Keratinocyte (primary cell): ENCODE measurements around the gene WFS1. TPM values are rescaled to one million over a fixed set of nuclear protein-coding genes. Genes with fewer than 3 reads are reported as not detected.

Experiments used
- DNase-seq: peaks from one replicate; pipeline ENCODE4 v3.0.0-alpha.2; 2011; ENCODE audit warnings: low read depth, missing footprints, low spot score
- FAIRE-seq: peaks from 2 replicates; lab custom pipeline; 2011; peaks lifted over from hg19 to GRCh38; lab: Jason Lieb, UNC
- H2AFZ ChIP-seq: 2 replicates; pipeline ENCODE4 v1.6.0; 2012; ENCODE audit warnings: low read length, control low read depth, inconsistent platforms; ENCODE audit not compliant: control insufficient read depth
- H3K27ac ChIP-seq: 2 replicates; pipeline ENCODE4 v1.5.1; 2011; ENCODE audit warnings: low read length; ENCODE audit not compliant: control insufficient read depth, insufficient read depth
- H3K27me3 ChIP-seq: 3 replicates; pipeline ENCODE4 v1.6.0; 2011; ENCODE audit warnings: low read length; ENCODE audit not compliant: control insufficient read depth, insufficient read depth; ENCODE audit errors: extremely low read depth
- H3K36me3 ChIP-seq, 2 experiments: 2 replicates in 1 of 2; 3 replicates in 1 of 2; pipeline ENCODE4 v1.5.1; 2011; ENCODE audit warnings: low read length in 2 of 2, mild to moderate bottlenecking in 1 of 2; ENCODE audit not compliant: control insufficient read depth in 2 of 2, insufficient read depth in 2 of 2; ENCODE audit errors: extremely low read depth in 1 of 2
- H3K4me1 ChIP-seq: 3 replicates; pipeline ENCODE4 v1.5.1; 2011; ENCODE audit warnings: low read length; ENCODE audit not compliant: control insufficient read depth, insufficient read depth; ENCODE audit errors: extremely low read depth
- H3K4me2 ChIP-seq: 3 replicates; pipeline ENCODE4 v1.6.0; 2011; ENCODE audit warnings: low read depth, low read length; ENCODE audit not compliant: control insufficient read depth, insufficient read depth; ENCODE audit errors: extremely low read depth
- H3K4me3 ChIP-seq, 3 experiments: fragments of 200-600 bp in 1 of 3; sonication (generic) in 1 of 3; 2 replicates in 2 of 3; 3 replicates in 1 of 3; pipeline ENCODE4 v1.5.1; 2011 to 2016; ENCODE audit warnings: low read length in 3 of 3, mild to moderate bottlenecking in 3 of 3, control low read depth in 2 of 3, inconsistent platforms in 1 of 3, low read depth in 1 of 3, mixed read lengths in 1 of 3, mixed run types in 1 of 3, moderate library complexity in 1 of 3; ENCODE audit not compliant: control insufficient read depth in 2 of 3, insufficient read depth in 2 of 3; ENCODE audit errors: extremely low read depth in 1 of 3
- H3K79me2 ChIP-seq: 2 replicates; pipeline ENCODE4 v1.6.0; 2012; ENCODE audit warnings: low read length; ENCODE audit not compliant: control insufficient read depth, insufficient read depth
- H3K9ac ChIP-seq: 3 replicates; pipeline ENCODE4 v1.6.0; 2011; ENCODE audit warnings: low read length; ENCODE audit not compliant: control insufficient read depth, insufficient read depth; ENCODE audit errors: extremely low read depth
- H3K9me1 ChIP-seq: 3 replicates; pipeline ENCODE4 v1.6.0; 2011; ENCODE audit warnings: low read length; ENCODE audit not compliant: control insufficient read depth, insufficient read depth; ENCODE audit errors: extremely low read depth
- H3K9me3 ChIP-seq: 2 replicates; pipeline ENCODE4 v1.5.1; 2012; ENCODE audit warnings: low read depth, low read length; ENCODE audit not compliant: control insufficient read depth
- H4K20me1 ChIP-seq: 3 replicates; pipeline ENCODE4 v1.6.0; 2011; ENCODE audit warnings: low read length; ENCODE audit not compliant: control insufficient read depth, insufficient read depth; ENCODE audit errors: extremely low read depth
- EZH2 ChIP-seq: IDR thresholded peaks from one replicate; pipeline ENCODE4 v1.6.1; 2012; ENCODE audit warnings: inconsistent platforms, mild to moderate bottlenecking, low read length, moderate library complexity
- dilution Hi-C: fragments of 300-500 bp; cut with MboI; formaldehyde crosslinking; loops from one replicate; pipeline ENCODE4 v1.7.0; 2020; ENCODE audit warnings: low sequenced_read_pairs; ENCODE audit not compliant: extremely low pct_ligation_motif_present
- polyA plus RNA-seq, 5 experiments: library from polyadenylated mRNA; depleted of rRNA in 3 of 5; stranded (reverse) in 3 of 5; stranded (forward) in 1 of 5; unstranded in 1 of 5; fragments of >200 nt; gene quantifications; 1 replicate in 1 of 5; 2 replicates in 3 of 5; 3 replicates in 1 of 5; pipeline versions ENCODE4 v1.2.1 to v1.2.3, GENCODE V29; 2011 to 2012; ENCODE audit warnings: missing spikeins in 2 of 5, low read depth in 1 of 5, low replicate concordance in 1 of 5
- TF ChIP-seq, protein P1 (sequence below), 3 experiments: IDR thresholded peaks in 1 of 3; conservative IDR thresholded peaks in 1 of 3; optimal IDR thresholded peaks in 1 of 3; 2 replicates in 2 of 3; 3 replicates in 1 of 3; pipeline versions ENCODE3 to v1.5.1; 2011; ENCODE audit warnings: low read length in 3 of 3, mild to moderate bottlenecking in 3 of 3, moderate library complexity in 2 of 3, control low read depth in 1 of 3, inconsistent platforms in 1 of 3; ENCODE audit not compliant: insufficient read depth in 2 of 3; ENCODE audit errors: extremely low read depth in 1 of 3

Gene WFS1
- polyA plus RNA-seq, 1 donor (not counting 4 experiments of a cell fraction or from before 2014, with no cell fraction given) = 7.0 TPM

DNA sequence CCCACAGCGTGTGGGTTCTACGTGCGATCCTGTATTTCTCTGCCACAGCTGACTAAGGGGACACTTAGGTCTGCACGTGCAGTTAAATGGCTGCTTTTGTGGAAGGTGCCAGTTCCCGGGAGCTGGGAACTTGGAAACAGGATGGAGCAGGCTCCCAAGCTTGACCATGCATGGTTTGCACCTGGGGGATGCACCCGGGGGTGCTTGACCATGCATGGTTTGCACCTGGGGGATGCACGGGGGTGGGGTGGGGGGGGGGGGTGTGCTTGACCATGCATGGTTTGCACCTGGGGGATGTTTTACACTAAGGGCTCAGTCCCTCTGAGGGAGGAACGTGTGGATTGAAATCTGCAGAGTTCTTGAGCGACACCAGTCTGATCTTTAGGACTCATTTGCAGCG lies 5.7 kb downstream of the WFS1 start:
- H3K9me1 ChIP-seq = no peaks in the 10 kb centered on the region
- DNase-seq (no peak), FAIRE-seq (no peak)
- peaks cover 18% of the 10 kb centered on the region for H3K4me1 ChIP-seq
- peaks cover 0 to 12% of the 10 kb centered on the region in 2 experiments for H3K36me3 ChIP-seq
- no peak overlapping the region for H3K4me3 ChIP-seq
- H3K27me3 ChIP-seq = no peaks in the 10 kb centered on the region
- no peak overlapping the region for H3K27ac ChIP-seq
- no peaks in the 10 kb centered on the region for H3K9me3 ChIP-seq
- H3K4me2 ChIP-seq = no peak overlapping the region
- no peaks in the 10 kb centered on the region for H3K79me2 ChIP-seq
- peaks cover 10% of the 10 kb centered on the region for H4K20me1 ChIP-seq
- H3K9ac ChIP-seq = no peak overlapping the region
- no peak for TF ChIP-seq EZH2
- TF ChIP-seq, protein P1, sequence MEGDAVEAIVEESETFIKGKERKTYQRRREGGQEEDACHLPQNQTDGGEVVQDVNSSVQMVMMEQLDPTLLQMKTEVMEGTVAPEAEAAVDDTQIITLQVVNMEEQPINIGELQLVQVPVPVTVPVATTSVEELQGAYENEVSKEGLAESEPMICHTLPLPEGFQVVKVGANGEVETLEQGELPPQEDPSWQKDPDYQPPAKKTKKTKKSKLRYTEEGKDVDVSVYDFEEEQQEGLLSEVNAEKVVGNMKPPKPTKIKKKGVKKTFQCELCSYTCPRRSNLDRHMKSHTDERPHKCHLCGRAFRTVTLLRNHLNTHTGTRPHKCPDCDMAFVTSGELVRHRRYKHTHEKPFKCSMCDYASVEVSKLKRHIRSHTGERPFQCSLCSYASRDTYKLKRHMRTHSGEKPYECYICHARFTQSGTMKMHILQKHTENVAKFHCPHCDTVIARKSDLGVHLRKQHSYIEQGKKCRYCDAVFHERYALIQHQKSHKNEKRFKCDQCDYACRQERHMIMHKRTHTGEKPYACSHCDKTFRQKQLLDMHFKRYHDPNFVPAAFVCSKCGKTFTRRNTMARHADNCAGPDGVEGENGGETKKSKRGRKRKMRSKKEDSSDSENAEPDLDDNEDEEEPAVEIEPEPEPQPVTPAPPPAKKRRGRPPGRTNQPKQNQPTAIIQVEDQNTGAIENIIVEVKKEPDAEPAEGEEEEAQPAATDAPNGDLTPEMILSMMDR (optimal IDR thresholded peaks at IDR 0.05 in 1 of 3, IDR thresholded peaks at IDR 0.05 in 1 of 3, conservative IDR thresholded peaks at IDR 0.05 in 1 of 3; ENCODE audit: extremely low read depth in 1 of 3, insufficient read depth in 2 of 3, low read length in 3 of 3) = no peak
- dilution Hi-C loops = no loop called here
- no peak overlapping the region for H2AFZ ChIP-seq

DNA sequence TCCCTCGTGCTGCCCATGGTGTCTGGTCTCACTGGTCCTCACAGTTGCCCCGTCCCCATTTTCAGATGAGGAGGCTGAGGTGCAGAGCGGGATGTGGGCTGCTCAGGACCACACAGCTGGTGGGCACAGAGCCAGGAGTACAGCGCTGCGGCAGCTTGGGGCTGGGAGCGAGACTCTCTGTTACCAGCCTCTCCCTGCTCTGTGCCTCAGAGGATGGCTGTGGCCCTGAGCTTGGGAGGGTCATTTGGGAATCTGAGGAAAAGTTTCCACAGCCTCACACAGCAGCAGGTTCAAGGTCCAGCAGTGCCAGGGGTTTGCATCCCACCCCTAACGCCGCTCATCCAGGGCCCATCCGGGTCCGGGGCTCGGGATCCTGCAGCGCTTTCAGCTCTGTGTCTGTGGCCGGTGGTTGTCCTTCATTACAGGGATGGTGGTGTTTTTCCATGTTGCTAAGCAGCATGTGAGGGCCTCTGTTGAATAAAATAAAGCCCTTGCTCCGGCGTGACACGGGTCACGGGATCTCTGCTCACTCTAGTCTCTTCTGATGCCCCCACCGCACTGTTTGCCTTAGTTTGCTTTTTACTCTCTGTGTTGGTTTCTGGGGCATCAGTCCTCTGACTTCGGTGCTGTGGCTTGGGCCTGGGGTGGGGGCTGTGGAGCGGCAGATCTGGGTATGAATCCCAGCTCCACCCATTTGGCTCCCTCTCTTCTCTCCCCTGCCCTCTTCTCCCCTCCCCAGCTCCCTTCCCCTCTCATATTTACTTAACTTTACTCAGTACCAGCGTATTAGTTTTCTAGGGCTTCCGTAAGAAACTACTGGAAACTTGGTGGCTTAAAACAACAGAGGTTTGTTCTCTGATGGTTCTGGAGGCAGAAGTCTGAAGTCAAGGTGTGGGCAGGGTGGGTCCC lies 6.5 kb downstream of the WFS1 start:
- dilution Hi-C loops = no loop called here
- peaks cover 14% of the 10 kb centered on the region for H4K20me1 ChIP-seq
- H3K27ac ChIP-seq = no peak overlapping the region
- TF ChIP-seq, protein P1 (optimal IDR thresholded peaks at IDR 0.05 in 1 of 3, IDR thresholded peaks at IDR 0.05 in 1 of 3, conservative IDR thresholded peaks at IDR 0.05 in 1 of 3; ENCODE audit: extremely low read depth in 1 of 3, insufficient read depth in 2 of 3, low read length in 3 of 3) = no peak
- TF ChIP-seq EZH2 = no peak
- H3K79me2 ChIP-seq = no peaks in the 10 kb centered on the region
- no peak overlapping the region for H2AFZ ChIP-seq
- H3K9me1 ChIP-seq = no peaks in the 10 kb centered on the region
- H3K4me2 ChIP-seq = no peak overlapping the region
- no peak for FAIRE-seq
- no peaks in the 10 kb centered on the region for H3K9me3 ChIP-seq
- peaks cover 0 to 12% of the 10 kb centered on the region in 2 experiments for H3K36me3 ChIP-seq
- H3K4me3 ChIP-seq = no peak overlapping the region
- no peak overlapping the region for H3K9ac ChIP-seq
- H3K27me3 ChIP-seq = no peaks in the 10 kb centered on the region
- H3K4me1 ChIP-seq = peaks cover 21% of the 10 kb centered on the region
- DNase-seq = no peak
